Panc1 (cell line): ENCODE measurements around the gene FRK. TPM values are rescaled to one million over a fixed set of nuclear protein-coding genes. Genes with fewer than 3 reads are reported as not detected.

ENCODE experiments used
- ATAC-seq: fragments of 200-7000 bp; cut with Tn5 transposase; 2 replicates; pipeline ENCODE4 v1.9.1; 2020; ENCODE audit warnings: mild to moderate bottlenecking, moderate library complexity
- BruUV-seq: library from RNA; stranded (reverse); fragments of 400-500 nt; replicated peaks from 2 replicates; lab custom pipeline; 2021; lab: Mats Ljungman, UMichigan
- CTCF ChIA-PET: fragments of 300-600 bp; sonication (Branson Sonifier 250); formaldehyde crosslinking; loops from one replicate; lab custom pipeline; 2022; ENCODE audit warnings: antibody characterized with exemption; lab: Charles Lee
- POLR2A ChIA-PET: fragments of 300-600 bp; sonication (Branson Sonifier 250); formaldehyde crosslinking; loops from one replicate; lab custom pipeline; 2022; ENCODE audit warnings: antibody characterized with exemption; lab: Charles Lee
- DNase-seq: peaks from one replicate; pipeline ENCODE4 v3.0.0-alpha.2; 2010; ENCODE audit warnings: low read depth, low spot score
- H3K27ac ChIP-seq: 2 replicates; pipeline ENCODE4 v1.5.1; 2011; ENCODE audit warnings: mild to moderate bottlenecking, low read length, inconsistent platforms
- H3K27me3 ChIP-seq: fragments of 200-500 bp; sonication (Bioruptor generic); 2 replicates; pipeline ENCODE4 v1.6.0; 2014; ENCODE audit warnings: low read length, inconsistent platforms; ENCODE audit not compliant: control insufficient read depth, insufficient read depth
- H3K36me3 ChIP-seq: fragments of 200-500 bp; sonication (Bioruptor generic); 2 replicates; pipeline ENCODE4 v1.5.1; 2014; ENCODE audit warnings: inconsistent platforms, mild to moderate bottlenecking, low read length, moderate library complexity; ENCODE audit not compliant: control insufficient read depth, insufficient read depth
- H3K4me1 ChIP-seq: 2 replicates; pipeline ENCODE4 v1.5.1; 2011; ENCODE audit warnings: inconsistent platforms, mild to moderate bottlenecking, low read length, moderate library complexity; ENCODE audit not compliant: control insufficient read depth, insufficient read depth
- H3K4me3 ChIP-seq, 2 experiments: 2 replicates each; pipeline ENCODE4 v1.5.1; 2011 to 2012; ENCODE audit warnings: low read depth in 2 of 2, low read length in 2 of 2, mild to moderate bottlenecking in 2 of 2, inconsistent platforms in 1 of 2, moderate library complexity in 1 of 2
- H3K9me3 ChIP-seq: fragments of 200-500 bp; sonication (Bioruptor generic); 2 replicates; pipeline ENCODE4 v1.5.1; 2014; ENCODE audit warnings: low read depth, mild to moderate bottlenecking, inconsistent platforms, low read length, moderate library complexity; ENCODE audit not compliant: control insufficient read depth, insufficient read depth
- CTCF ChIP-seq: fragments of 450-650 bp; IDR thresholded peaks from 2 replicates; pipeline ENCODE4 v1.5.1; 2017; ENCODE audit warnings: mild to moderate bottlenecking
- POLR2AphosphoS5 ChIP-seq: IDR thresholded peaks from 2 replicates; pipeline ENCODE4 v1.6.1; 2012; ENCODE audit warnings: mild to moderate bottlenecking, low read depth, low read length, moderate library complexity
- REST ChIP-seq, 2 experiments: IDR thresholded peaks; 2 replicates each; pipeline ENCODE4 v1.6.1; 2011 to 2012; ENCODE audit warnings: low read depth in 2 of 2, control low read depth in 1 of 2, low read length in 1 of 2, mild to moderate bottlenecking in 1 of 2, moderate library complexity in 1 of 2; ENCODE audit not compliant: insufficient read depth in 1 of 2
- SIN3A ChIP-seq: IDR thresholded peaks from 2 replicates; pipeline ENCODE4 v1.6.1; 2012; ENCODE audit warnings: low read depth, mild to moderate bottlenecking, low read length, moderate library complexity, borderline replicate concordance; ENCODE audit not compliant: insufficient read depth
- TCF7L2 ChIP-seq: IDR thresholded peaks from 2 replicates; pipeline ENCODE4 v1.6.1; 2011; ENCODE audit warnings: mild to moderate bottlenecking, low read depth, low read length, inconsistent platforms
- in situ Hi-C: cut with HindIII; loops from 2 replicates; pipeline ENCODE4 v1.10.0; 2016; ENCODE audit warnings: low sequenced_read_pairs, low pct_unique_long_range_greater_than_20kb
- intact Hi-C: fragments of 100-400 bp; cut with micrococcal nuclease; formaldehyde crosslinking; loops from one replicate; pipeline ENCODE4 v1.10.0; 2022; ENCODE audit not compliant: unreplicated experiment
- total RNA-seq: library from RNA; stranded (reverse); gene quantifications from one replicate; pipeline ENCODE4 v1.2.1, GENCODE V29; 2021; ENCODE audit not compliant: unreplicated experiment

The FRK gene
- total RNA-seq, 1 experiment from 2014 or later, result 2.5 TPM

- H3K36me3 ChIP-seq, result no peaks in the 10 kb centered on the region
- TF ChIP-seq SIN3A, result no peak
- TF ChIP-seq CTCF, result no peak
- TF ChIP-seq REST (IDR thresholded peaks at IDR 0.05; ENCODE audit: insufficient read depth in 1 of 2, low read depth in 2 of 2, low read length in 1 of 2), result no peak
- TF ChIP-seq POLR2AphosphoS5, result no peak
- TF ChIP-seq TCF7L2, result no peak
- ATAC-seq (no peak), DNase-seq (no peak)
- no TSS peak for BruUV-seq
- no peaks in the 10 kb centered on the region for H3K4me1 ChIP-seq
- ChIA-PET POLR2A (interaction anchor here (0.5 kb wide), 1 partner anchor 187 kb away, joined by 7 read pairs; no protein-coding TSS in a partner anchor), CTCF (no interaction called here)
- intact Hi-C loops (no loop called here), in situ Hi-C loops (no loop called here)
- no peak overlapping the region for H3K27ac ChIP-seq
- H3K4me3 ChIP-seq, result no peak overlapping the region
- H3K9me3 ChIP-seq, result no peaks in the 10 kb centered on the region
- no peaks in the 10 kb centered on the region for H3K27me3 ChIP-seq
Measured at GRCh38 chr6:115997990-115998585, 62.6 kb downstream of the FRK start.

GRCh38 chr6:115986026-115986425 is 74.7 kb downstream of the FRK start:
- intact Hi-C loops (no loop called here), in situ Hi-C loops (no loop called here)
- DNase-seq, result no peak
- no TSS peak for BruUV-seq
- ChIA-PET CTCF (no interaction called here), POLR2A (no interaction called here)
- Histone ChIP-seq H3K27me3 (no peaks in the 10 kb centered on the region), H3K4me1 (no peaks in the 10 kb centered on the region), H3K9me3 (no peaks in the 10 kb centered on the region), H3K27ac (no peak overlapping the region), H3K4me3 (no peak overlapping the region), H3K36me3 (no peaks in the 10 kb centered on the region)
- no peak for ATAC-seq
- TF ChIP-seq SIN3A (no peak), POLR2AphosphoS5 (no peak), TCF7L2 (no peak), CTCF (no peak), REST (IDR thresholded peaks at IDR 0.05; ENCODE audit: insufficient read depth in 1 of 2, low read depth in 2 of 2, low read length in 1 of 2) (no peak)
